Liver (tissue), 9 donors: ENCODE data around the gene PDPN. TPM values are rescaled to one million over a fixed set of nuclear protein-coding genes. Genes with fewer than 3 reads are reported as not detected.

Source experiments
- DNase-seq: peaks from one replicate; pipeline ENCODE4 v3.0.0-alpha.2; 2017; ENCODE audit warnings: low spot score
- H3K27ac ChIP-seq, 2 donors: one replicate each; pipeline ENCODE4 v1.7.0; 2013; ENCODE audit warnings: inconsistent platforms in 2 of 2, low read length in 2 of 2, control low read depth in 1 of 2, low read depth in 1 of 2, mild to moderate bottlenecking in 1 of 2
- H3K27me3 ChIP-seq, 4 donors: one replicate each; pipeline versions ENCODE4 v1.6.1 to v1.7.0; 2013; ENCODE audit warnings: low read length in 3 of 4, inconsistent platforms in 1 of 4, mild to moderate bottlenecking in 1 of 4, moderate library complexity in 1 of 4; ENCODE audit not compliant: control insufficient read depth in 4 of 4, insufficient read depth in 4 of 4
- H3K36me3 ChIP-seq, 4 donors: one replicate each; pipeline versions ENCODE4 v1.6.1 to v1.7.0; 2013; ENCODE audit warnings: low read length in 3 of 4, mild to moderate bottlenecking in 3 of 4, low read depth in 1 of 4, moderate library complexity in 1 of 4; ENCODE audit not compliant: control insufficient read depth in 4 of 4, insufficient read depth in 3 of 4
- H3K4me1 ChIP-seq, 4 donors: one replicate each; pipeline versions ENCODE4 v1.6.1 to v1.7.0; 2013; ENCODE audit warnings: low read length in 3 of 4, mild to moderate bottlenecking in 3 of 4, moderate library complexity in 1 of 4; ENCODE audit not compliant: control insufficient read depth in 4 of 4, insufficient read depth in 4 of 4
- H3K4me3 ChIP-seq, 3 donors: one replicate each; pipeline versions ENCODE4 v1.6.1 to v1.7.0; 2013; ENCODE audit warnings: low read length in 3 of 3, control low read depth in 1 of 3, low read depth in 1 of 3, mild to moderate bottlenecking in 1 of 3
- H3K9ac ChIP-seq, 2 donors: one replicate each; pipeline ENCODE4 v1.7.0; 2013; ENCODE audit warnings: low read length in 2 of 2, mild to moderate bottlenecking in 2 of 2, moderate library complexity in 2 of 2, control low read depth in 1 of 2, low read depth in 1 of 2
- H3K9me3 ChIP-seq, 4 donors: one replicate each; pipeline versions ENCODE4 v1.6.1 to v1.7.0; 2013; ENCODE audit warnings: low read length in 3 of 4; ENCODE audit not compliant: control insufficient read depth in 4 of 4
- EGR1 ChIP-seq, 2 donors: IDR thresholded peaks; 2 replicates each; pipeline ENCODE4 v1.6.1; 2016 to 2018; ENCODE audit warnings: antibody characterized with exemption in 2 of 2, low read depth in 2 of 2
- FOXA1 ChIP-seq: IDR thresholded peaks from 2 replicates; pipeline ENCODE4 v1.6.1; 2016; ENCODE audit warnings: antibody characterized with exemption
- FOXA2 ChIP-seq: IDR thresholded peaks from 2 replicates; pipeline ENCODE4 v1.6.1; 2016; ENCODE audit warnings: antibody characterized with exemption
- GABPA ChIP-seq, 2 donors: IDR thresholded peaks in 1 of 2; conservative IDR thresholded peaks in 1 of 2; 2 replicates each; pipeline ENCODE4 v1.6.1; 2016; ENCODE audit warnings: antibody characterized with exemption in 2 of 2, mild to moderate bottlenecking in 1 of 2, moderate library complexity in 1 of 2
- HNF4A ChIP-seq, 2 donors: conservative IDR thresholded peaks; 2 replicates each; pipeline ENCODE4 v1.6.1; 2016; ENCODE audit warnings: antibody characterized with exemption in 2 of 2, mild to moderate bottlenecking in 2 of 2
- HNF4G ChIP-seq: IDR thresholded peaks from 2 replicates; pipeline ENCODE4 v1.6.1; 2016; ENCODE audit warnings: antibody characterized with exemption
- JUND ChIP-seq, 2 donors: IDR thresholded peaks; 2 replicates each; pipeline ENCODE4 v1.6.1; 2016; ENCODE audit warnings: antibody characterized with exemption in 2 of 2
- NR2F2 ChIP-seq: IDR thresholded peaks from 2 replicates; pipeline ENCODE4 v1.6.1; 2016; ENCODE audit warnings: antibody characterized with exemption
- RAD21 ChIP-seq, 2 donors: IDR thresholded peaks; 2 replicates each; pipeline ENCODE4 v1.6.1; 2016; ENCODE audit warnings: antibody characterized with exemption in 2 of 2, mild to moderate bottlenecking in 2 of 2
- RXRA ChIP-seq, 2 donors: IDR thresholded peaks; 2 replicates each; pipeline ENCODE4 v1.6.1; 2017 to 2018; ENCODE audit warnings: antibody characterized with exemption in 2 of 2, mild to moderate bottlenecking in 1 of 2
- SP1 ChIP-seq: IDR thresholded peaks from 2 replicates; pipeline ENCODE4 v1.6.1; 2018; ENCODE audit warnings: antibody characterized with exemption, mild to moderate bottlenecking
- TAF1 ChIP-seq: conservative IDR thresholded peaks from 2 replicates; pipeline ENCODE4 v1.6.1; 2016; ENCODE audit warnings: antibody characterized with exemption, mild to moderate bottlenecking
- YY1 ChIP-seq: IDR thresholded peaks from 2 replicates; pipeline ENCODE4 v1.6.1; 2016; ENCODE audit warnings: antibody characterized with exemption, mild to moderate bottlenecking
- WGBS: extraction: QIAGEN DNeasy Blood & Tissue Kit; methylation state at CpG from one replicate; pipeline ENCODE4 v1.1.7; 2013; 5-methylcytosine and 5-hydroxymethylcytosine counted together
- polyA plus RNA-seq, 2 donors: library from polyadenylated mRNA; stranded (reverse) in 1 of 2; unstranded in 1 of 2; fragments of 200-250 nt in 1 of 2; fragments of >200 nt in 1 of 2; fragmentation: Nextera tagmentation in 1 of 2; extraction: Ambion mirVana in 1 of 2; gene quantifications; one replicate each; pipeline versions ENCODE4 v1.2.1 to v1.2.3, GENCODE V29; 2013 to 2015
- total RNA-seq, 2 donors: library from RNA; depleted of rRNA; stranded (reverse); fragments of >200 nt; gene quantifications; one replicate each; pipeline ENCODE4 v1.2.3, GENCODE V29; 2014
- TF ChIP-seq, protein P1 (sequence below): IDR thresholded peaks from 2 replicates; pipeline ENCODE4 v1.6.1; 2016; ENCODE audit warnings: antibody characterized with exemption
- TF ChIP-seq, protein P2 (sequence below): IDR thresholded peaks from 2 replicates; pipeline ENCODE4 v1.6.1; 2016; ENCODE audit warnings: antibody characterized with exemption, mild to moderate bottlenecking
- TF ChIP-seq, protein P3 (sequence below): fragments of 150-350 bp; IDR thresholded peaks from 2 replicates; pipeline ENCODE4 v1.5.1; 2017; ENCODE audit warnings: improper control_type of control experiment, low read depth, low read length; ENCODE audit not compliant: missing input control
- TF ChIP-seq, protein P4 (sequence below): IDR thresholded peaks from 2 replicates; pipeline ENCODE4 v1.6.1; 2016; ENCODE audit warnings: antibody characterized with exemption
- TF ChIP-seq, protein P5 (sequence below): IDR thresholded peaks from 2 replicates; pipeline ENCODE4 v1.6.1; 2016; ENCODE audit warnings: antibody characterized with exemption
- donor health status: healthy.
- donor health status: healthy.
- donor health status: healthy.
- donor health status: healthy.
- donor health status: healthy.

The PDPN gene
- total and polyA plus RNA-seq, 4 donors: 0.09 to 0.31 (median 0.21) TPM

DNA sequence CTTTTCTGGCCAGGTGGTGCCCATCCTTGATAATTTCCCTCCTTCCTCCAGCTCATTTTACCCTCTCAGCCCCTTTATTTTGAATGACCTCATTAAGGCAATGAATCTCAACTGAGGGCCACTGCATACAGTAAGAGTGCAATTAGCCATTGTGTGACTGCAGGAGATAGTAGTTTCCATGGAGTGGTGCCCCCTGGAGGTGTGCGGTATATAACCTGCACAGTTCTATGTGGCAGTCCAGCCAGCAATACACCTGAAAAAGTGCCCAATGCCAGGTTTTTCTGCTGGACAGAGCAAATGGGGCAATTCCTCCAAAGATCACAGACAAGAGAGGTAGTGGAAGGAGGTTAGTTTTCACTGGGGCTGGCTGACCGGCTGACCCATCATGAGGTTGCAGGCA lies 43.9 kb upstream of the PDPN start:
- no peaks in the 10 kb centered on the region for H3K36me3 ChIP-seq
- H3K9me3 ChIP-seq: no peaks in the 10 kb centered on the region
- H3K4me1 ChIP-seq: no peaks in the 10 kb centered on the region
- TF ChIP-seq, protein P1, sequence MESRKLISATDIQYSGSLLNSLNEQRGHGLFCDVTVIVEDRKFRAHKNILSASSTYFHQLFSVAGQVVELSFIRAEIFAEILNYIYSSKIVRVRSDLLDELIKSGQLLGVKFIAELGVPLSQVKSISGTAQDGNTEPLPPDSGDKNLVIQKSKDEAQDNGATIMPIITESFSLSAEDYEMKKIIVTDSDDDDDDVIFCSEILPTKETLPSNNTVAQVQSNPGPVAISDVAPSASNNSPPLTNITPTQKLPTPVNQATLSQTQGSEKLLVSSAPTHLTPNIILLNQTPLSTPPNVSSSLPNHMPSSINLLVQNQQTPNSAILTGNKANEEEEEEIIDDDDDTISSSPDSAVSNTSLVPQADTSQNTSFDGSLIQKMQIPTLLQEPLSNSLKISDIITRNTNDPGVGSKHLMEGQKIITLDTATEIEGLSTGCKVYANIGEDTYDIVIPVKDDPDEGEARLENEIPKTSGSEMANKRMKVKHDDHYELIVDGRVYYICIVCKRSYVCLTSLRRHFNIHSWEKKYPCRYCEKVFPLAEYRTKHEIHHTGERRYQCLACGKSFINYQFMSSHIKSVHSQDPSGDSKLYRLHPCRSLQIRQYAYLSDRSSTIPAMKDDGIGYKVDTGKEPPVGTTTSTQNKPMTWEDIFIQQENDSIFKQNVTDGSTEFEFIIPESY: no peak
- TF ChIP-seq HNF4A (conservative IDR thresholded peaks at IDR 0.05) (no peak), GABPA (IDR thresholded peaks at IDR 0.05 in 1 of 2, conservative IDR thresholded peaks at IDR 0.05 in 1 of 2) (no peak), SP1 (no peak), YY1 (no peak), NR2F2 (no peak)
- TF ChIP-seq, protein P2, sequence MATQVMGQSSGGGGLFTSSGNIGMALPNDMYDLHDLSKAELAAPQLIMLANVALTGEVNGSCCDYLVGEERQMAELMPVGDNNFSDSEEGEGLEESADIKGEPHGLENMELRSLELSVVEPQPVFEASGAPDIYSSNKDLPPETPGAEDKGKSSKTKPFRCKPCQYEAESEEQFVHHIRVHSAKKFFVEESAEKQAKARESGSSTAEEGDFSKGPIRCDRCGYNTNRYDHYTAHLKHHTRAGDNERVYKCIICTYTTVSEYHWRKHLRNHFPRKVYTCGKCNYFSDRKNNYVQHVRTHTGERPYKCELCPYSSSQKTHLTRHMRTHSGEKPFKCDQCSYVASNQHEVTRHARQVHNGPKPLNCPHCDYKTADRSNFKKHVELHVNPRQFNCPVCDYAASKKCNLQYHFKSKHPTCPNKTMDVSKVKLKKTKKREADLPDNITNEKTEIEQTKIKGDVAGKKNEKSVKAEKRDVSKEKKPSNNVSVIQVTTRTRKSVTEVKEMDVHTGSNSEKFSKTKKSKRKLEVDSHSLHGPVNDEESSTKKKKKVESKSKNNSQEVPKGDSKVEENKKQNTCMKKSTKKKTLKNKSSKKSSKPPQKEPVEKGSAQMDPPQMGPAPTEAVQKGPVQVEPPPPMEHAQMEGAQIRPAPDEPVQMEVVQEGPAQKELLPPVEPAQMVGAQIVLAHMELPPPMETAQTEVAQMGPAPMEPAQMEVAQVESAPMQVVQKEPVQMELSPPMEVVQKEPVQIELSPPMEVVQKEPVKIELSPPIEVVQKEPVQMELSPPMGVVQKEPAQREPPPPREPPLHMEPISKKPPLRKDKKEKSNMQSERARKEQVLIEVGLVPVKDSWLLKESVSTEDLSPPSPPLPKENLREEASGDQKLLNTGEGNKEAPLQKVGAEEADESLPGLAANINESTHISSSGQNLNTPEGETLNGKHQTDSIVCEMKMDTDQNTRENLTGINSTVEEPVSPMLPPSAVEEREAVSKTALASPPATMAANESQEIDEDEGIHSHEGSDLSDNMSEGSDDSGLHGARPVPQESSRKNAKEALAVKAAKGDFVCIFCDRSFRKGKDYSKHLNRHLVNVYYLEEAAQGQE: no peak
- H3K9ac ChIP-seq: no peak overlapping the region
- peaks cover 0 to 2% (median 0%) of the 10 kb centered on the region in 4 donors for H3K27me3 ChIP-seq
- WGBS: 88% methylated on average over 2 of the region's 2 CpGs
- H3K4me3 ChIP-seq: no peak overlapping the region
- DNase-seq: no peak
- no peak overlapping the region for H3K27ac ChIP-seq

DNA sequence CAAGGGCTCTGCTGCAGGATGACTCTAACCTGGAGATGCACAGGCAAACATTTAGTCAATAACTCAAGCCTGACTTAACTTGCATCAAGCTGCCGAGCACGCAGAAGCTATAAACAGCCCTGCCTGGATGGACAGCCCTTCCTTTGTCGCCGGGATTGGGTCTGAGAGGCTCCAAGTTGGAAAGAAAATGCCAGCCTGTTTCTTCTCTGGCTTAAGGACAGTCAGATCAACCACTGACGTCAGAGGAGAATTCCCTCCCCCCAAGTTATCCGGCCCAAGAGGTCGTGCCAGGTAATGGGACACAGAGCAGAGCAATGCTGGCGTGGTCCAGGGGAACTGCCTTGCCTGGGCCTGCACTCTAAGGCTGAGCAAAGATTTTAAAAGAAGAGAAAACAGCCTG lies 42.8 kb upstream of the PDPN start:
- no peak for TF ChIP-seq RAD21 (IDR thresholded peaks at IDR 0.05)
- no peak for TF ChIP-seq TAF1
- TF ChIP-seq NR2F2: no peak
- TF ChIP-seq YY1: no peak
- TF ChIP-seq FOXA1: no peak
- TF ChIP-seq FOXA2: no peak
- no peak for TF ChIP-seq HNF4G
- TF ChIP-seq, protein P3, sequence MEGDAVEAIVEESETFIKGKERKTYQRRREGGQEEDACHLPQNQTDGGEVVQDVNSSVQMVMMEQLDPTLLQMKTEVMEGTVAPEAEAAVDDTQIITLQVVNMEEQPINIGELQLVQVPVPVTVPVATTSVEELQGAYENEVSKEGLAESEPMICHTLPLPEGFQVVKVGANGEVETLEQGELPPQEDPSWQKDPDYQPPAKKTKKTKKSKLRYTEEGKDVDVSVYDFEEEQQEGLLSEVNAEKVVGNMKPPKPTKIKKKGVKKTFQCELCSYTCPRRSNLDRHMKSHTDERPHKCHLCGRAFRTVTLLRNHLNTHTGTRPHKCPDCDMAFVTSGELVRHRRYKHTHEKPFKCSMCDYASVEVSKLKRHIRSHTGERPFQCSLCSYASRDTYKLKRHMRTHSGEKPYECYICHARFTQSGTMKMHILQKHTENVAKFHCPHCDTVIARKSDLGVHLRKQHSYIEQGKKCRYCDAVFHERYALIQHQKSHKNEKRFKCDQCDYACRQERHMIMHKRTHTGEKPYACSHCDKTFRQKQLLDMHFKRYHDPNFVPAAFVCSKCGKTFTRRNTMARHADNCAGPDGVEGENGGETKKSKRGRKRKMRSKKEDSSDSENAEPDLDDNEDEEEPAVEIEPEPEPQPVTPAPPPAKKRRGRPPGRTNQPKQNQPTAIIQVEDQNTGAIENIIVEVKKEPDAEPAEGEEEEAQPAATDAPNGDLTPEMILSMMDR: no peak
- no peak for TF ChIP-seq SP1
- TF ChIP-seq, protein P4, sequence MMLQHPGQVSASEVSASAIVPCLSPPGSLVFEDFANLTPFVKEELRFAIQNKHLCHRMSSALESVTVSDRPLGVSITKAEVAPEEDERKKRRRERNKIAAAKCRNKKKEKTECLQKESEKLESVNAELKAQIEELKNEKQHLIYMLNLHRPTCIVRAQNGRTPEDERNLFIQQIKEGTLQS: no peak
- TF ChIP-seq JUND (IDR thresholded peaks at IDR 0.05): no peak
- TF ChIP-seq HNF4A (conservative IDR thresholded peaks at IDR 0.05): no peak
- no peak for TF ChIP-seq GABPA (IDR thresholded peaks at IDR 0.05 in 1 of 2, conservative IDR thresholded peaks at IDR 0.05 in 1 of 2)
- TF ChIP-seq, protein P5, sequence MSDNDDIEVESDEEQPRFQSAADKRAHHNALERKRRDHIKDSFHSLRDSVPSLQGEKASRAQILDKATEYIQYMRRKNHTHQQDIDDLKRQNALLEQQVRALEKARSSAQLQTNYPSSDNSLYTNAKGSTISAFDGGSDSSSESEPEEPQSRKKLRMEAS: no peak
- TF ChIP-seq EGR1 (IDR thresholded peaks at IDR 0.05; ENCODE audit: low read depth in 2 of 2): no peak
- TF ChIP-seq, protein P1: no peak
- TF ChIP-seq RXRA (IDR thresholded peaks at IDR 0.05): no peak
- TF ChIP-seq, protein P2: no peak
- Histone ChIP-seq H3K4me1 (no peaks in the 10 kb centered on the region), H3K27ac (no peak overlapping the region), H3K4me3 (no peak overlapping the region), H3K9ac (no peak overlapping the region), H3K9me3 (no peaks in the 10 kb centered on the region), H3K36me3 (no peaks in the 10 kb centered on the region), H3K27me3 (peaks cover 0 to 2% (median 0%) of the 10 kb centered on the region in 4 donors)
- 71% methylated on average over 8 of the region's 8 CpGs for WGBS
- DNase-seq: no peak
